HEK293 (cell line): ENCODE data around the gene NT5DC2.

Experiments used
- CTCF ChIA-PET: fragments of 350-600 bp; formaldehyde crosslinking; extraction: SDS; loops from one replicate; lab custom pipeline; 2021; ENCODE audit warnings: antibody characterized with exemption; lab: Yijun Ruan, JAX
- POLR2A ChIA-PET: fragments of 300-600 bp; formaldehyde crosslinking; extraction: SDS; loops from one replicate; lab custom pipeline; 2020; ENCODE audit warnings: antibody characterized with exemption, inconsistent platforms; lab: Yijun Ruan, JAX
- H3K27ac ChIP-seq: fragments of 200-500 bp; sonication (Bioruptor generic); 2 replicates; pipeline ENCODE4 v1.5.1; 2014; ENCODE audit warnings: low read depth, low read length, control low read depth, inconsistent platforms; ENCODE audit errors: extremely low read depth
- H3K36me3 ChIP-seq, 2 experiments: fragments of 200-500 bp in 1 of 2; sonication (Bioruptor generic) in 1 of 2; 1 replicate in 1 of 2; 2 replicates in 1 of 2; pipeline ENCODE4 v1.5.1; 2014 to 2017; ENCODE audit warnings: inconsistent platforms in 2 of 2, low read length in 2 of 2; ENCODE audit not compliant: control insufficient read depth in 2 of 2, insufficient read depth in 1 of 2
- H3K4me1 ChIP-seq: fragments of 200-500 bp; sonication (Bioruptor generic); 2 replicates; pipeline ENCODE4 v1.5.1; 2014; ENCODE audit warnings: mild to moderate bottlenecking, low read length, inconsistent platforms; ENCODE audit not compliant: control insufficient read depth, insufficient read depth
- H3K4me3 ChIP-seq: 2 replicates; pipeline ENCODE4 v1.5.1; 2011; ENCODE audit warnings: low read depth, mild to moderate bottlenecking, control low read depth, low read length, moderate library complexity
- H3K9me3 ChIP-seq: fragments of 200-500 bp; sonication (Bioruptor generic); 2 replicates; pipeline ENCODE4 v1.5.1; 2014; ENCODE audit warnings: low read depth, low read length, inconsistent platforms; ENCODE audit not compliant: control insufficient read depth, insufficient read depth
- GLIS2 ChIP-seq: fragments of 450-650 bp; formaldehyde crosslinking; IDR thresholded peaks from 2 replicates; pipeline ENCODE4 v1.5.1; 2016; ENCODE audit warnings: missing biosample characterization, missing genetic modification characterization
- KLF7 ChIP-seq: fragments of 450-650 bp; formaldehyde crosslinking; IDR thresholded peaks from 2 replicates; pipeline ENCODE4 v1.5.1; 2016; ENCODE audit warnings: missing biosample characterization, missing genetic modification characterization, borderline replicate concordance
- TCF7L2 ChIP-seq: IDR thresholded peaks from 2 replicates; pipeline ENCODE4 v1.6.1; 2011; ENCODE audit warnings: low read depth, mild to moderate bottlenecking, inconsistent platforms, low read length, moderate library complexity, borderline replicate concordance
- ZEB2 ChIP-seq: fragments of 450-650 bp; formaldehyde crosslinking; IDR thresholded peaks from 2 replicates; pipeline ENCODE4 v1.5.1; 2016; ENCODE audit warnings: missing biosample characterization, missing genetic modification characterization
- ZFHX2 ChIP-seq: fragments of 450-650 bp; formaldehyde crosslinking; conservative IDR thresholded peaks from 2 replicates; pipeline ENCODE4 v1.5.1; 2016; ENCODE audit warnings: missing biosample characterization, missing genetic modification characterization
- ZFP3 ChIP-seq: fragments of 450-650 bp; formaldehyde crosslinking; IDR thresholded peaks from 2 replicates; pipeline ENCODE4 v1.5.1; 2016; ENCODE audit warnings: low read depth, missing biosample characterization, missing genetic modification characterization
- ZFP37 ChIP-seq: fragments of 450-650 bp; formaldehyde crosslinking; IDR thresholded peaks from 2 replicates; pipeline ENCODE4 v1.5.1; 2016; ENCODE audit warnings: missing biosample characterization, missing genetic modification characterization
- ZFP41 ChIP-seq: fragments of 450-650 bp; formaldehyde crosslinking; IDR thresholded peaks from 2 replicates; pipeline ENCODE4 v1.5.1; 2016; ENCODE audit warnings: missing biosample characterization, missing genetic modification characterization, borderline replicate concordance
- ZNF121 ChIP-seq: fragments of 450-650 bp; formaldehyde crosslinking; IDR thresholded peaks from 2 replicates; pipeline ENCODE4 v1.5.1; 2016; ENCODE audit warnings: missing biosample characterization, missing genetic modification characterization
- ZNF157 ChIP-seq: fragments of 450-650 bp; formaldehyde crosslinking; IDR thresholded peaks from 2 replicates; pipeline ENCODE4 v1.5.1; 2016; ENCODE audit warnings: missing biosample characterization, missing genetic modification characterization
- ZNF24 ChIP-seq: fragments of 450-650 bp; formaldehyde crosslinking; IDR thresholded peaks from 2 replicates; pipeline ENCODE4 v1.5.1; 2016; ENCODE audit warnings: missing biosample characterization, missing genetic modification characterization
- ZNF354C ChIP-seq: fragments of 450-650 bp; formaldehyde crosslinking; IDR thresholded peaks from 2 replicates; pipeline ENCODE4 v1.5.1; 2016; ENCODE audit warnings: missing biosample characterization, missing genetic modification characterization, low read depth, borderline replicate concordance
- ZNF473 ChIP-seq: fragments of 450-650 bp; formaldehyde crosslinking; IDR thresholded peaks from 2 replicates; pipeline ENCODE4 v1.5.1; 2017; ENCODE audit warnings: missing biosample characterization, missing genetic modification characterization
- ZNF501 ChIP-seq: fragments of 450-650 bp; formaldehyde crosslinking; IDR thresholded peaks from 2 replicates; pipeline ENCODE4 v1.5.1; 2016; ENCODE audit warnings: missing biosample characterization, missing genetic modification characterization
- ZNF510 ChIP-seq: fragments of 450-650 bp; formaldehyde crosslinking; IDR thresholded peaks from 2 replicates; pipeline ENCODE4 v1.5.1; 2018; ENCODE audit warnings: mild to moderate bottlenecking, missing genetic modification characterization, missing biosample characterization; ENCODE audit not compliant: insufficient replicate concordance
- ZNF600 ChIP-seq: fragments of 450-650 bp; formaldehyde crosslinking; IDR thresholded peaks from 2 replicates; pipeline ENCODE4 v1.5.1; 2016; ENCODE audit warnings: missing biosample characterization, missing genetic modification characterization
- ZNF677 ChIP-seq: fragments of 450-650 bp; IDR thresholded peaks from 2 replicates; pipeline ENCODE4 v1.5.0; 2018; ENCODE audit warnings: missing biosample characterization, mild to moderate bottlenecking, missing genetic modification characterization, moderate library complexity
- ZNF837 ChIP-seq: fragments of 450-650 bp; formaldehyde crosslinking; IDR thresholded peaks from 2 replicates; pipeline ENCODE4 v1.5.1; 2016; ENCODE audit warnings: missing biosample characterization, missing genetic modification characterization
- ZXDB ChIP-seq: fragments of 450-650 bp; formaldehyde crosslinking; IDR thresholded peaks from 2 replicates; pipeline ENCODE4 v1.5.1; 2016; ENCODE audit warnings: missing biosample characterization, missing genetic modification characterization
- TF ChIP-seq, protein P1 (sequence below): fragments of 450-650 bp; formaldehyde crosslinking; IDR thresholded peaks from 2 replicates; pipeline ENCODE4 v1.5.1; 2016; ENCODE audit warnings: missing biosample characterization, missing genetic modification characterization
- TF ChIP-seq, protein P2 (sequence below): fragments of 450-650 bp; formaldehyde crosslinking; IDR thresholded peaks from 2 replicates; pipeline ENCODE4 v1.5.1; 2016; ENCODE audit warnings: missing biosample characterization, missing genetic modification characterization, low read depth

The NT5DC2 gene

DNA sequence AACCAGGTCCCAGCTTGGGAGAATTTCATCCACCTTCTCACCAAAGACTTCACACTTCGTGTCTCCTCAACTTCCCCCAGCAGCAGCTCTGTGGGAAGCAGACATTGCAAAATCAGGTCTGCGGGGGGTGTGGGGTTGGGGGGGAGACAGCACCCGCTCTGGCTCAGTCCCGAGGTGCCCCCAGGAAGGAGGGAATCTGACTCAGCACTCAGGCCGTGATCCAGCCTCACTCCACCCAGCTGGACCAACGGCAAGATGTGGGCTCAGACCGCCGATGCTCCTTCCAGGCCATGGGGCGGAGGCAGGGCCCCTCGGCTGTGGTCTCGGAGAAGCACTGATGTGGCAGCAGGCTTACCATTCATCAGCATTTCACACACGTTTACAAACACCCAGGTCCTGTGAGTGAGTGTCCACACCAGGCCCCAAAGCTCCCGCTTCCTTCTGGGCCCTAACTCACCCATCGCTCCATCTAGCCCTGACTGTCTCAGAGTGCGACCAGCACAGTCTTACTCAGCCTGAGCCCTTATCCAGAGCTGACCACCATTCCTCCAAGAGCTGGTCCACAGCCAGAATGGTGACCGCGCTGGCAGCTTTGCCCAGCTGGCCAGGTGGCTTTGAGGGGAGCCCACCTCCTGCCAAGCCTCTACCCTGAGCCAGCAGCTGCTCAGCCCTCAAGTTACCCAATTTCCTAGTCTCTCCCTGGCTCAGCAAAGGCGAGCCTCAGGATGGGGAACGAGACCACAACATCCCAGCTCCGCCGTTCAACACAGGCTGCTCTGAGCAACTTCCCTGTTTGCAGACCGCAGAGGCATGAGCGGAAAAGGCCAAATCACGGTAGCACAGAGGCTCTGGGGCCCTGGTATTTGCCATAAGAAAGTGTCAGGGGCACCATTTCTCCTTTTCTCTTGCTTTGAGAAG, 35.3 kb downstream of the NT5DC2 start:
- POLR2A ChIA-PET: no interaction called here
- Histone ChIP-seq H3K36me3 (no peaks in the 10 kb centered on the region), H3K4me1 (no peaks in the 10 kb centered on the region), H3K4me3 (no peak overlapping the region), H3K27ac (no peak overlapping the region), H3K9me3 (no peaks in the 10 kb centered on the region)
- CTCF ChIA-PET: interaction anchor here (0.6 to 1.0 kb wide), 3 partner anchors 22 to 159 kb away, joined by 3 to 4 read pairs (median 3); no protein-coding TSS in a partner anchor
- no peak for TF ChIP-seq ZNF510
- TF ChIP-seq ZFP41 (tag by site-specific recombination): no peak
- no peak for TF ChIP-seq ZNF677 (tag by site-specific recombination)
- TF ChIP-seq ZFP37 (tag by site-specific recombination): no peak
- no peak for TF ChIP-seq TCF7L2
- TF ChIP-seq, protein P1, sequence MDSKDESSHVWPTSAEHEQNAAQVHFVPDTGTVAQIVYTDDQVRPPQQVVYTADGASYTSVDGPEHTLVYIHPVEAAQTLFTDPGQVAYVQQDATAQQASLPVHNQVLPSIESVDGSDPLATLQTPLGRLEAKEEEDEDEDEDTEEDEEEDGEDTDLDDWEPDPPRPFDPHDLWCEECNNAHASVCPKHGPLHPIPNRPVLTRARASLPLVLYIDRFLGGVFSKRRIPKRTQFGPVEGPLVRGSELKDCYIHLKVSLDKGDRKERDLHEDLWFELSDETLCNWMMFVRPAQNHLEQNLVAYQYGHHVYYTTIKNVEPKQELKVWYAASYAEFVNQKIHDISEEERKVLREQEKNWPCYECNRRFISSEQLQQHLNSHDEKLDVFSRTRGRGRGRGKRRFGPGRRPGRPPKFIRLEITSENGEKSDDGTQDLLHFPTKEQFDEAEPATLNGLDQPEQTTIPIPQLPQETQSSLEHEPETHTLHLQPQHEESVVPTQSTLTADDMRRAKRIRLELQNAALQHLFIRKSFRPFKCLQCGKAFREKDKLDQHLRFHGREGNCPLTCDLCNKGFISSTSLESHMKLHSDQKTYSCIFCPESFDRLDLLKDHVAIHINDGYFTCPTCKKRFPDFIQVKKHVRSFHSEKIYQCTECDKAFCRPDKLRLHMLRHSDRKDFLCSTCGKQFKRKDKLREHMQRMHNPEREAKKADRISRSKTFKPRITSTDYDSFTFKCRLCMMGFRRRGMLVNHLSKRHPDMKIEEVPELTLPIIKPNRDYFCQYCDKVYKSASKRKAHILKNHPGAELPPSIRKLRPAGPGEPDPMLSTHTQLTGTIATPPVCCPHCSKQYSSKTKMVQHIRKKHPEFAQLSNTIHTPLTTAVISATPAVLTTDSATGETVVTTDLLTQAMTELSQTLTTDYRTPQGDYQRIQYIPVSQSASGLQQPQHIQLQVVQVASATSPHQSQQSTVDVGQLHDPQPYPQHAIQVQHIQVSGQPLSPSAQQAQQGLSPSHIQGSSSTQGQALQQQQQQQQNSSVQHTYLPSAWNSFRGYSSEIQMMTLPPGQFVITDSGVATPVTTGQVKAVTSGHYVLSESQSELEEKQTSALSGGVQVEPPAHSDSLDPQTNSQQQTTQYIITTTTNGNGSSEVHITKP (tag by site-specific recombination): no peak
- TF ChIP-seq ZNF837: no peak
- no peak for TF ChIP-seq ZNF157

DNA sequence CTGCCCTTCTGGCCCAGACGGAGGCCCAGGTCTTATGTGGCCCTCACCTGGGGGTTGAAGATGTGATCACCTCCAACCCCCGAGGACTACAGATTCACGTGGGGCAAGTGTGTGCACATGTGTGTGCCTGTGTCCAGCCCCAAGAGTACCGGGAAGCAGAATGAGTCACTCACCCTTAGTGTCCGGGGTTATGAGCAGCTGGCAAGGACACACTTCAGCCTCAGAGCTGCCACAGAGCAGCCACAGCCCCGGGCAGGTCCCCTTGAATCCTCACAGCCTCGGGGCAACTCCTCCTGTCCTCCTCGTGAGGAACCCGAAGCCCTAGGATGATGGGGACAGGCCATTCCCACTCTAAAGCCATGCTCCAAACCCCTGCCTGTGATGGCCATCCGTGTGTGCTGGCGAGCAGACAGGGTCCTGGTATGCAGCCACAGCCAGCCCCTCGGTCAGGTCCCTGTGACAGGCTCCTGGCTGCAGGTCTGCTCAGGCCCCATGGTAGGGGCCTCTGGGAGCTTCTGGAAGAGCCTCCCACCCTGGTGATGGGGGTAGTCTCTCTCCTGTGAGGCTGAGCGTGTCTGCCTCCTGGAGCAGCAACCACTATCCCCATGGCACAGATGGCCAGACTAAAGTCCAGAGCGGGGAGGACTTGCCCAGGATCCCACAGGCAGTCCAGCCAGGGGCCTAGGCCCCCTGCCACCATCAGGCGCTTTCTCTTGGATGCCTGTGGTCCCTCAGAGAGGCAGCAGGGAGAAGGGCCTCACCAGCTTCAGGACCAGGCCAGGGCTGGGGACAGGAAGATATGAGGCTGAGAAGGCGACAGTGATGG, 37.7 kb downstream of the NT5DC2 start:
- Histone ChIP-seq H3K4me3 (no peak overlapping the region), H3K9me3 (no peaks in the 10 kb centered on the region), H3K4me1 (no peaks in the 10 kb centered on the region), H3K27ac (no peak overlapping the region), H3K36me3 (peaks cover 0 to 22% of the 10 kb centered on the region in 2 experiments; a peak in 1 of 3 replicates)
- CTCF ChIA-PET: no interaction called here
- POLR2A ChIA-PET: no interaction called here
- TF ChIP-seq ZNF600 (tag by site-specific recombination): peak; percentile 45; the same call in 1 of the 2 replicates
- TF ChIP-seq GLIS2: no peak
- TF ChIP-seq ZEB2 (tag by site-specific recombination): no peak
- TF ChIP-seq ZNF473 (tag by site-specific recombination): no peak

DNA sequence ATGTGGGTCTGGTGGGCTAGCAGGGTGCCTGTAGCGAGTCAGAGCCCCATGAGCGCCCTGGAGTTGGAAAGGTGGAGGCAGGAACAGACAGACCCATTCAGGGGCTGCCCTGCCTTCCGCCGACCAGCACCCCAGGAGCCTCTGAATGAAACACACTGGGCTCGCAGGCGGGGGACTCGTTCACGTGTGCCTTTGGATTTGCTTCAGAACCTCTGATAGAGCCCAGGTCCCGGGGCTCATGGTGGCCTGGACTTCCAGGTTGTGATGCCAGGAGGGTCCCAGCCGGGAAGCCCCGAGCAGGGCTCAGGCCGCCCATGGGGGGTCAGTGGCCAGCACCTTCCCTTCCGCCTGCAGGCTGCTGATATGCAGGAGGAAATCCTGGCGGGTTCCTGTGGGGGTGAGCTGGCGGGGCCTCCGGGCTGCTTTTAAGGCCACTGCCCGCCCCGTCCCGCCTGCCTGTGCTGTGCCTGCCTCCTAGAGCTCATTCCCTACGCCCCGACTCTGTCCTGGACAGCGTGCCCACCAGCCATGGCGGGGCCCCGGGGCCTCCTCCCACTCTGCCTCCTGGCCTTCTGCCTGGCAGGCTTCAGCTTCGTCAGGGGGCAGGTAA, 38.7 kb downstream of the NT5DC2 start, which contains the start of gene STAB1:
TSS of gene STAB1 (plus strand) at position 453 of the 610 bp plus-strand sequence. CDS start at position 529, 76 bp downstream.
- CTCF ChIA-PET: no interaction called here
- POLR2A ChIA-PET: no interaction called here
- H3K4me1 ChIP-seq: no peaks in the 10 kb centered on the region
- H3K27ac ChIP-seq: no peak within 1 kb of the TSS
- H3K4me3 ChIP-seq: no peak within 1 kb of the TSS
- H3K36me3 ChIP-seq: peaks cover 0 to 32% of the 10 kb centered on the region in 2 experiments; a peak in 1 of 3 replicates
- H3K9me3 ChIP-seq: no peaks in the 10 kb centered on the region
- TF ChIP-seq ZNF354C (tag by site-specific recombination): no peak
- TF ChIP-seq ZNF501: no peak
- TF ChIP-seq, protein P2, sequence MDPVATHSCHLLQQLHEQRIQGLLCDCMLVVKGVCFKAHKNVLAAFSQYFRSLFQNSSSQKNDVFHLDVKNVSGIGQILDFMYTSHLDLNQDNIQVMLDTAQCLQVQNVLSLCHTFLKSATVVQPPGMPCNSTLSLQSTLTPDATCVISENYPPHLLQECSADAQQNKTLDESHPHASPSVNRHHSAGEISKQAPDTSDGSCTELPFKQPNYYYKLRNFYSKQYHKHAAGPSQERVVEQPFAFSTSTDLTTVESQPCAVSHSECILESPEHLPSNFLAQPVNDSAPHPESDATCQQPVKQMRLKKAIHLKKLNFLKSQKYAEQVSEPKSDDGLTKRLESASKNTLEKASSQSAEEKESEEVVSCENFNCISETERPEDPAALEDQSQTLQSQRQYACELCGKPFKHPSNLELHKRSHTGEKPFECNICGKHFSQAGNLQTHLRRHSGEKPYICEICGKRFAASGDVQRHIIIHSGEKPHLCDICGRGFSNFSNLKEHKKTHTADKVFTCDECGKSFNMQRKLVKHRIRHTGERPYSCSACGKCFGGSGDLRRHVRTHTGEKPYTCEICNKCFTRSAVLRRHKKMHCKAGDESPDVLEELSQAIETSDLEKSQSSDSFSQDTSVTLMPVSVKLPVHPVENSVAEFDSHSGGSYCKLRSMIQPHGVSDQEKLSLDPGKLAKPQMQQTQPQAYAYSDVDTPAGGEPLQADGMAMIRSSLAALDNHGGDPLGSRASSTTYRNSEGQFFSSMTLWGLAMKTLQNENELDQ (tag by site-specific recombination): no peak
- no peak for TF ChIP-seq ZNF121 (tag by site-specific recombination)
- TF ChIP-seq ZFP3 (tag by site-specific recombination): no peak
- no peak for TF ChIP-seq KLF7 (tag by site-specific recombination)
- no peak for TF ChIP-seq ZXDB
- TF ChIP-seq ZFHX2 (tag by site-specific recombination): no peak
- no peak for TF ChIP-seq ZNF24
- TF ChIP-seq, all 188 proteins: peak for 0
